HG03432 (cell line): ENCODE data around the gene ZFP3.
"Not testable (repeated sequence)": the region's sequence is repeated elsewhere in the genome, so short reads cannot be mapped to it uniquely, and the experiment has no call there.

Source experiments
- ATAC-seq: cut with Tn5 transposase; IDR thresholded peaks from one replicate; pipeline ENCODE4 v1.9.1; 2021; ENCODE audit warnings: mild to moderate bottlenecking, moderate library complexity; ENCODE audit not compliant: unreplicated experiment

Gene ZFP3

GRCh38 chr17:5123343-5124124 lies 45.3 kb downstream of the ZFP3 start:
- ATAC-seq, result no peak

- ATAC-seq, result not testable (repeated sequence)
Measured at GRCh38 chr17:5124125-5124760, 46.0 kb downstream of the ZFP3 start.

GRCh38 chr17:5124896-5125295 lies 46.6 kb downstream of the ZFP3 start:
- not testable (repeated sequence) for ATAC-seq

GRCh38 chr17:5126719-5127488 lies 48.6 kb downstream of the ZFP3 start:
- ATAC-seq, result no peak

- no peak for ATAC-seq
Measured at GRCh38 chr17:5127910-5128309, 49.6 kb downstream of the ZFP3 start.

- not testable (repeated sequence) for ATAC-seq
Measured at GRCh38 chr17:5128387-5128786, 50.1 kb downstream of the ZFP3 start.

GRCh38 chr17:5128905-5129535 lies 50.8 kb downstream of the ZFP3 start:
- ATAC-seq, result no peak

GRCh38 chr17:5129770-5130169 lies 51.5 kb downstream of the ZFP3 start:
- ATAC-seq, result not testable (repeated sequence)

- ATAC-seq, result not testable (repeated sequence)
Measured at GRCh38 chr17:5130261-5130660, 52.0 kb downstream of the ZFP3 start.

- ATAC-seq, result not testable (repeated sequence)
Measured at GRCh38 chr17:5130687-5131086, 52.4 kb downstream of the ZFP3 start.

GRCh38 chr17:5131146-5131715 lies 53.0 kb downstream of the ZFP3 start:
- ATAC-seq, result no peak

GRCh38 chr17:5131799-5132502 lies 53.7 kb downstream of the ZFP3 start:
- ATAC-seq, result not testable (repeated sequence)

- not testable (repeated sequence) for ATAC-seq
Measured at GRCh38 chr17:5132503-5133225, 54.4 kb downstream of the ZFP3 start.

GRCh38 chr17:5133311-5133710 lies 55.0 kb downstream of the ZFP3 start:
- no peak for ATAC-seq

- not testable (repeated sequence) for ATAC-seq
Measured at GRCh38 chr17:5133961-5134360, 55.7 kb downstream of the ZFP3 start.

- not testable (repeated sequence) for ATAC-seq
Measured at GRCh38 chr17:5134571-5134970, 56.3 kb downstream of the ZFP3 start.

- not testable (repeated sequence) for ATAC-seq
Measured at GRCh38 chr17:5135131-5135712, 57.0 kb downstream of the ZFP3 start.

GRCh38 chr17:5135726-5136579 lies 57.7 kb downstream of the ZFP3 start:
- no peak for ATAC-seq
